Activated CD8-positive, alpha-beta memory T cell treated with anti-CD3 and anti-CD28 coated beads for 36 hours (primary cell): ENCODE data around the gene ATE1. TPM values are rescaled to one million over a fixed set of nuclear protein-coding genes. Genes with fewer than 3 reads are reported as not detected.
"Not testable (repeated sequence)": the region's sequence is repeated elsewhere in the genome, so short reads cannot be mapped to it uniquely, and the experiment has no call there.

Experiments used
- CTCF ChIA-PET: fragments of 350-600 bp; sonication (Branson Sonifier 250); formaldehyde crosslinking; loops from one replicate; lab custom pipeline; 2021; ENCODE audit warnings: antibody characterized with exemption; lab: Charles Lee
- POLR2A ChIA-PET: fragments of 350-600 bp; sonication (Branson Sonifier 250); formaldehyde crosslinking; loops from one replicate; lab custom pipeline; 2021; ENCODE audit warnings: antibody characterized with exemption; lab: Charles Lee
- total RNA-seq, 2 experiments: library from RNA; stranded (reverse); gene quantifications; one replicate each; pipeline ENCODE4 v1.2.3, GENCODE V29; 2021

Gene ATE1
- total RNA-seq, 2 experiments from 2014 or later: 32.2 to 34.0 TPM

DNA sequence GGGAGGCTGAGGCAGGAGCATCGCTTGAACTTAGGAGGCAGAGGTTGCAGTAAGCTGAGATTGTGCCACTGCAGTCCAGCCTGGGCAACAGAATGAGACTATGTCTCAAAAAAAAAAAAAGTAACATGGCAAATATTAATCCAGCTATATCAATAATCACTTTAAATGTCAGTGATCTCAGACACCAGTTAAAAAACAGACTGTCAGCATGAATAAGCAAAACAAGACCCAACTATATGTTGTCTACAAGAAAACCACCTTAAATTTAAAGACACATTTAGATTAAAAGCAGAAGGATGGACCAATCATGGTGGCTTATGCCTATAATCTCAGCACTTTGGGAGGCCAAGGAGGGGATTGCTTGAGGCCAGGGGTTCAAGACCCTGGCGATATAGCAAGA, 8.5 kb upstream of the ATE1 start:
- CTCF ChIA-PET: no interaction called here
- POLR2A ChIA-PET: no interaction called here

DNA sequence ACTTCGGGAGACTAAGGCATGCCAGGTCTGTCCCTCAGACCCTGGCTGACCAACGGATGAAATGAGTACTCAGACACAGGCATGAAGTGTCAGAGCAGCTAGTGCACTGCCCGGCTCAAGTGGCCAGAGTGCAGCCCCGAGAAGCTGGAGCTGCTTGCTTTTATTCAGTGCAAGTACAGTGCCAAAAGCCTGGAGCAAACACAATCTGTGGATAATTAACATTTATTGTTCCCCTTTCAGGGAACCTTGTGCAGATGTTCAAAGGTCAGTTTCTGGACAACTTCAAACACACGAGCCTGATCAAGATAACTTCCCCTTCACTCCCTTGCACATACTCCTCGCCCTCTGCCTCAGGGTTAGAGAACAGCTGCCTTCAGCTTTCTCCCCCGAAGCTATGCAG, 7.9 kb upstream of the ATE1 start:
- CTCF ChIA-PET: interaction anchor here (0.9 kb wide), 1 partner anchor 9 kb away, joined by 3 read pairs; no protein-coding TSS in a partner anchor
- POLR2A ChIA-PET: no interaction called here

DNA sequence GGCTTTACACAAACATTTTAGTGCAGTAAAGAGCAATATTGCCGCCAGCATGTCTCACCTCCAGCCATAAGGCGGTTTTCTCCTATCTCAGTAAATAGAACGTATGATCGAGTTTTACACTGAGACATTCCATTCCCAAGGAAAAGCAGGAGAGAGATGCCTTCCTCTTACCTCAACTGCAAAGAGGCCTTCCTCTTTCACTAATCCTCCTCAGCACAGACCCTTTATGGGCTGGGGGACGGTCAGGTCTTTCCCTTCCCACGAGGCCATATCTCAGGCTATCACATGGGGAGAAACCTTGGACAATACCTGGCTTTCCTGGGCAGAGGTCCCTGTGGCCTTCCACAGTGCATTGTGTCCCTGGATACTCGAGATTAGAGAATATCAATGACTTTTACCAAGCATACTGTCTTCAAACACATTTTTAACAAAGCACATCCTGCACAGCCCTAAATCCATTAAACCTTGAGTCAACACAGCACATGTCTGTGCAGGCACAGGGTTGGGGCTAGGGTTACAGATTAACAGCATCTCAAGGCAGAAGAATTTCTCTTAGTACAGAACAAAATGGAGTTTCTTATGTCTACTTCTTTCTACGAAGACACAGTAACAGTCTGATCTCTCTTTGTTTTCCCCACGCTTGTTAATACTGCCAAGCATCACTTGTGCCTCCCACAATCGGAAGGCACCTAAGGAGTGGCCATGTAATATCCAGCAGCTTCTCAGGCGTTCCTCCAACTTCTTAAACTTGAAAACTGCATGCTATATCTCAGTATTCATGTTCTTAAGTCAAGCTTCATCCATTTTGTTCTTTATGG, 2.6 kb upstream of the ATE1 start:
- CTCF ChIA-PET: not testable (repeated sequence)
- POLR2A ChIA-PET: interaction anchor here (0.6 to 1.5 kb wide), 2 partner anchors 38 to 52 kb away, joined by 4 to 5 read pairs; no protein-coding TSS in a partner anchor

DNA sequence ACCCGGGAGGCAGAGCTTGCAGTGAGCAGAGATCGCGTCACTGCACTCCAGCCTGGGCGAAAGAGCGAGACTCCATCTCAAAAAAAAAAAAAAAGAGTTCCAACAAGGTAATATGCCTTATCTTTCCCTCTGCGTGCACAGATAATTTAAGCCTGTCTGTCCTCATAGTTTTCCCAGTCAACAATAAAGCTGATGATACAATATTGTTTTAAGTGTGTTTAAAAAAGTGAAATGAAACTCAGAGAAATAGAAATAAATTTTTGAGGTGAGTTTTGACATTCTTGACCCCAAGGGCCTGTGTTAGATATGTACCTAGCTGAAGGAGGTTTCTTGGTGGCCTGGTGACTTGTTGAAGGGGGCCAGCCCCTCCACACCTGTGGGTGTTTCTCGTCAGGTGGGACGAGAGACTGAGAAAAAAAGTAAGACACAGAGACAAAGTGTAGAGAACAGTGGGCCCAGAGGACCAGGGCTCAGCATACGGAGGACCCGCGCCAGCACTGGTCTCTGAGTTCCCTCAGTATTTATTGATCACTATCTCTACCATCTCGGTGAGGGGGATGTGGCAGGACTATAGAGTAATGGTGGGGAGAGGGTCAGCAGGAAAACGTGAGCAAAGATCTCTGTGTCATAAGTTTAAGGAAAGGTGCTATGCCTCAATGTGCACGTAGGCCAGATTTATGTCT, 1.9 kb upstream of the ATE1 start:
- POLR2A ChIA-PET: interaction anchor here (0.6 kb wide), 1 partner anchor 53 kb away, joined by 5 read pairs; no protein-coding TSS in a partner anchor
- CTCF ChIA-PET: not testable (repeated sequence)

DNA sequence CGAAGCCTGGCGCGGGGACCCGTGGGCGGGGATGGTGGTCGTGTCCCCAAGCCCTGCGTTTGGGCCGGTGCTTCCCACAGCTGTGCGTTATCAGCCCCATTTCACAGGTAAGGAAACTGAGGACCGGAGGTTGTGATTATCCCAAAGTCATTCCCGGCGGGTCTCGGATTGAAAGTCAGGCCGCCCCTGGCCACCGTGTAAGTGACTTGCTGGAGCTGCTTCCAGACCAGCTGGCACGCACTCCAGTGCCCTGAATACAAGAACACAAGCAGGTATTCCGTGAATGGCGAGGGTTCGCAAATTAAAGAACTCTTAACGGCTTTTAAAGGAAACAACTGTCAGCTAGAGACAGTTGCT, 675 bp upstream of the ATE1 start:
- POLR2A ChIA-PET: interaction anchor here (0.6 to 1.0 kb wide), 2 partner anchors 31 to 46 kb away, joined by 3 to 4 read pairs; partner anchors contain the start of gene NSMCE4A
- CTCF ChIA-PET: no interaction called here

DNA sequence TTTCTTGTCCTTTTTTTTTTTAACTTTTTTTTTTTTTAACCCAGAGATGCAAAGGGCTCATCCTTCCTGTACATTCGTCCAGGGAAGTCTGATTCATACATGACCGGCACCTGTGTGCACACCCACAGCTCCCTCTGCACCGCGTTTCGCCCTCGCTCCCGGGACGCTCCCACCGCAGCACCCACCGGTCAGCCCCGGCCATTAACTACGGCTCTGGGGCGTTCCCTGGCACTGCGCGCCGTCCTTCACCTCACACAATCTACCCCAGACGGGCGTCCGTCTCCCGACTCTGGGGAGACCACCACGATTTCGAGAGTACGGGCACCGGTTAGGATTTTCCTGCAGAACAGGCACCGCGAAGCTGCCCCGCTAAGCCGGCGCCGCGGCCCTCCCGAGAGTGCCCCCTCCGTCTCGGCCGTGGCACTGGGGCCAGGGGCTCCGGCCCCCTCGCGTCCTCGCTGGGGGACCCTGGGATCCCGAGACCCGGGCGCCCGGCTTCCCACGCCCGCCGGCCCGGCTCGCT, 452 bp downstream of the ATE1 start:
- CTCF ChIA-PET: no interaction called here
- POLR2A ChIA-PET: interaction anchor here (1.0 kb wide), 1 partner anchor 47 kb away, joined by 4 read pairs; the partner anchor contains the start of gene NSMCE4A

DNA sequence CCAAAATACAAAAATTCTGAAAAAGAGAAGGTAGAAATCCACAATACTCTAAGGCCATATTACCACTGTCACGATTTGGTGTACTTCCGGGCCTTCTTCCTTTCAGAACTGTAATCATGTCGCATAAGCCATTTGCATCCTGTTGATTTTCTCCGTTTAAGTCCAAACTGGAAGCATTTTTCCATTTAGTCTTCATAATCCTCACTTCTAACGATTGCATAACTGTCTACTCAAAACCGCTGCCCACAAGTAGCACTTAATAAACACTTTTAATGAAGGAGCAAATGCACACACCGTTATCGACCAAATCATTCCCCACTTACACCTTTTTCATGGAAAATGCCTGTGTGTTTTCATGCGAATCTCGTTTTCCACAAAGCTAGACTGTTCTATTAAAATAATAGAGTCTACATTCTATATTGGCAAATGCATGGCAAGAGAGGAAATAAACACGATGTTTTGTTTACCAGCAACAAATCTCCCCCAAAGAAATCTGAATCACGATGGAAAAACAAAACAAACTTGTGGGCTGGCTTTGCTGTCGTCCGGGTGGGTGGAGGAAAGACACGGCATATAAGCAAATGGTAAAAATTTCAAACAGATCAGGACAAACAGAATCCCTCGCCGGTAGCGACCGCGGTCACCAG, 1.0 kb downstream of the ATE1 start:
- ChIA-PET POLR2A (no interaction called here), CTCF (no interaction called here)

DNA sequence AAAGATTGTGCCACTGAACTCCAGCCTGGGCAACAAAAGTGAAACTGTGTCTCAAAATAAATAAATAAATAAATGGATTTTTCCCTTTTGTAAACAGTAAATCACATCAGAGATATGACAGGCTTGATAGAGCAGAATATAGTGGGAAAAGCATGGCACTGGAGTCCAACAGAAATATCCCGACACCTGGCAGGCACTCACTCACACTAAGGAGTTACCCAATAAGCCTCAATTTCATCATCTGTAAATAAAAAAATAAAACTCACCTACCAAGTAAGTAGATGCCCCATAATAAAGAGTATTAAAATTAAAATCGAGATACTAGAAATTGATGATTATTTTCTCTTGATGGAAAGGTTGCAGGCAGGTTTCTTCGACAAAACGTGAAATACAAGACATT, 1.7 kb downstream of the ATE1 start:
- ChIA-PET CTCF (no interaction called here), POLR2A (no interaction called here)

DNA sequence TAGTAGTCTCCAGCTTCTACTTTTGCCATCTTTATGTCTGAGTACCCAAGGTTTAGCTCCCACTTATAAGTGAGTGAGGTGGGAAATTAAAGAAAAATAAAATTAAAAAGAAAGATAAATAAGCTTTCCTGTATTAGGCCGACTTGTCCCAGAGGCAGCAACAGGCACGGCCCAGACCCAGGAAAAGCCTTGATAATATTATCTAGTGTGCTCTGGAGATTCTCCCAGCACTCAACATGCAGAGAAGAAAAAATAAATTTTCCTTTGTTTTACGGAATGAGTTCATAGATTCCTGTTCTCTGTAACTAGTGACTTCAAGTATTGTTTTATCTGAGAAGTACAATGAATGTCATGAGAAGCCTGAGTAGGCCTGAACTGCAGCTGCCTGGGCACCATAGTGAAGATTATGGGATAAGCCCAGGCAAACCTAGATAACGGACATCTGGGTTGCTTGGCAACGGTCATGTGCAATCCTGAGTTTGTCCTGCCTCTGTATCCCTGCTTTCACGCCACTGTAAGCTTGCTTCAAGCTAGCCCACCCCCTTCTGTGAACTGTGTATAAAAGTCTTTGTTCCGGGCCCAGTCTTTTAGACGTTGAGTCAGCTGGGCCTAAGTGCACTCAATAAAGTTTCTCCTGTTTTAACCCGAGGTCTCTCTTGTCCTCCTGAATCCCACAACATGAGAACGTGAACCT, 6.4 kb downstream of the ATE1 start:
- CTCF ChIA-PET: no interaction called here
- POLR2A ChIA-PET: no interaction called here

DNA sequence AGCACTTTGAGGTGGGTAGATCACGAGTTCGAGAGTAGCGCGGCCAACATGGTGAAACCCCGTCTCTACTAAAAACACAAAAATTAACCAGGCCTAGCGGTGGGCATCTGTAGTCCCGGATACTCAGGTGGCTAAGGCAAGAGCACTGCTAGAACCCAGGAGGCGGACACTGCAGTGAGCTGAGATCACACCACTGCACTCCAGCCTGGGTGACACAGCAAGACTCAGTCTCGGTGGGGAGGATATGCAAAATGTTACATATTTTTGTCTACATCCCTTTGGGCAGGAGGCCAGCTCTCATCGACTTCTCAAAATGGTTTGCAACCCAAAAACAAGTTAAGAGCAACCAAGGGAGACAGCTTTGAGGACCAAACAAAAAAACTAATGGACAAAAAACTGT, 8.2 kb downstream of the ATE1 start:
- POLR2A ChIA-PET: no interaction called here
- CTCF ChIA-PET: no interaction called here

DNA sequence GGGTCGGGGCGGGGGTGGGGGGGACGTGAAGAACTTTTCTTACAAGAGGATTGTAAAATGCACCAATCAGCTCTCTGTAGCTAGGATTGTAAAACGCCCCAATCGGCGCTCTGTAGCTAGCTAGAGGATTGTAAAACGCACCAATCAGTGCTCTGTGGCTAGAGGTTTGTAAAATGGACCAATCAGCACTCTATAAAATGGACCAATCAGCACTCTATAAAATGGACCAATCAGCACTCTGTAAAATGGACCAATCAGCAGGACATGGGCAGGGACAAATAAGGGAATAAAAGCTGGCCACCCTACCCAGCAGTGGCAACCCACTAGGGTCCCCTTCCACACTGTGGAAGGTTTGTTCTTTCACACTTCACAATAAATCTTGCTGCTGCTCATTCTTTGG, 9.0 kb downstream of the ATE1 start:
- POLR2A ChIA-PET, CTCF ChIA-PET: not testable (repeated sequence)

DNA sequence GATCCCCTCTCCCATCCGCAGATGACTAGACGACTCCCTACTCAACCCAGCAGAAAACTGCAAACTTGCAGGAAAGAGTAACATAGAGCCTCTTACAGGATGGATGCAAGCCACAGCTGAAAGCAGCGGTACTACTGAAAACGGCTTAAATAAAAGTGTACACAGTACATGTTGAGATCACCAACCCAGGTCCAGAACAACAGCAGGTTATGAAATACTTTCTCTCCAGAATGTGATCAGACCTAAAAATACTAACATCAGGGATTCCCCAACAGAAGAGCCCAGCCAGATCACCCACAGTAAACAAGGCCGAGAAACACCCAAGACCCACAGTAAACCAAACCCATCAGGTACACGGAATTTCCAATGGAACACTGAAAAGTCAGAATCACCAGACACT, 13.2 kb downstream of the ATE1 start:
- POLR2A ChIA-PET: no interaction called here
- CTCF ChIA-PET: interaction anchor here (1.0 kb wide), 1 partner anchor 14 kb away, joined by 3 read pairs; no protein-coding TSS in a partner anchor

DNA sequence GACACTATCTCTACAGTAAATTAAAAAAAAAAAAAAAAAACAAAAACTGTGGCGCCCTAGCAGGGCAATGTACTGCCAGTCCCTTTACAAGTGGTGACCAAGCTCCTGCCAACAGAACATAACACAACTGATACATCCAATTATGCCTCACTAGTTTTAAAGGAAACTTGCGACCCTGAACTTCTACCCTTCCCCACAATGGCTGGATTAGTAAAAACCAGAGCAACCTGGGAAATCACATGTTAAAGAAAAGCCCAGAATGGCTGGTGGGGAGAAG, 16.5 kb downstream of the ATE1 start:
- ChIA-PET CTCF (interaction anchor here (0.6 kb wide), 1 partner anchor 120 kb away, joined by 3 read pairs; no protein-coding TSS in a partner anchor), POLR2A (no interaction called here)

DNA sequence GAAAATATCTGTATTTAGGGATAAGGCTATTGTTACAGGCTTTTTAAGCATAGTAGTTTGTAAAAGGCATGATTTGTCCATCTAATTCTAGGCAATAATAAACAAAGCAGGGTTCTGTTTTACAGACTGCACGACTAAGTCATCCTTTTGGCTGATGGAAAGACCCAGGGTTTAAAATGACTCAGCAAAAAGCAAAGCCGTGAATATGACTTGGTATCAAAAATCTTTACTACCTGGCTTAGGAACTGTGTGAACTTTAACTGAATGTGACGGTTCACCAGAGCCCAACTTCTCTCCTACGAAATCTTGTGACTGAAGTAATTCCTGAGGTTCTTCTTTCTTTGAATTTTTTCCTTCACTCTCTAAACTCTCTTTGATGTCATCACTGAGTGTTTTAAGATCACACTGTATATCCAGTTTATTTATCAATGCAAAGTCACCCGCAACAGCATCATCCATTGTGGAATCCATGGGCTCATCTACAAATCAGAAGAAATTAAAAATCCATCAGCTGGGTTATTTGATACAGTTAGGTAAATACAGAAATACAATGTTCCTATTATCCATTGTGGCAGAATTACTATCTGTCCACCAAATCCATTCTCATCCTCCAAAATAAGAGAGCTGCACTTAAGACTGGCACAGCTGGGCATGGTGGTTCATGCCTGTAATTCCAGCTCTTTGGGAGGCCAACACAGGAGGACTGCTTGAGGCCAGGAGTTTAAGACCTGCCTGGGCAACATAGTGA, 17.0 kb downstream of the ATE1 start:
- CTCF ChIA-PET: interaction anchor here (0.6 kb wide), 1 partner anchor 120 kb away, joined by 3 read pairs; no protein-coding TSS in a partner anchor

DNA sequence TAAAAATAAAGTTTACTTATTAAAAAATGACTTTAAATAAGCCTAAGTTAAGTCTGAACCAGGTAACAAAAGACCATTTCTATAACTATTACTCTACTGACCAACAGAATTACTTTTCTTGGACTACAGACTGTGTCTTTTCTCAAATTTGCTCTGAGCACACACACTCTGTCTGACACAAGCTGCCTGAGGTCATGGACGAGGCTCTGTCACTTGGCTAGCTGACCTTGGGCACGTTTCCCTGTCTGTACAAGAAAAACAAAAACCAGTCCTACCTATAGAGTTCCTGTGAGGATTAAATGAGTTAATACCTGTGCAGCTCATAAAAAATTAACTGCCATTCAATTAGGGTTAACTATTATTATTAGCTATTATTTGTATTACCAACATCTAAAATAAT, 22.9 kb downstream of the ATE1 start:
- POLR2A ChIA-PET: no interaction called here
- CTCF ChIA-PET: interaction anchor here (0.7 kb wide), 2 partner anchors 8 to 978 kb away, joined by 3 to 4 read pairs; no protein-coding TSS in a partner anchor

More for the DNA sequence above, 17.0 kb downstream of the ATE1 start:
- POLR2A ChIA-PET: no interaction called here

DNA sequence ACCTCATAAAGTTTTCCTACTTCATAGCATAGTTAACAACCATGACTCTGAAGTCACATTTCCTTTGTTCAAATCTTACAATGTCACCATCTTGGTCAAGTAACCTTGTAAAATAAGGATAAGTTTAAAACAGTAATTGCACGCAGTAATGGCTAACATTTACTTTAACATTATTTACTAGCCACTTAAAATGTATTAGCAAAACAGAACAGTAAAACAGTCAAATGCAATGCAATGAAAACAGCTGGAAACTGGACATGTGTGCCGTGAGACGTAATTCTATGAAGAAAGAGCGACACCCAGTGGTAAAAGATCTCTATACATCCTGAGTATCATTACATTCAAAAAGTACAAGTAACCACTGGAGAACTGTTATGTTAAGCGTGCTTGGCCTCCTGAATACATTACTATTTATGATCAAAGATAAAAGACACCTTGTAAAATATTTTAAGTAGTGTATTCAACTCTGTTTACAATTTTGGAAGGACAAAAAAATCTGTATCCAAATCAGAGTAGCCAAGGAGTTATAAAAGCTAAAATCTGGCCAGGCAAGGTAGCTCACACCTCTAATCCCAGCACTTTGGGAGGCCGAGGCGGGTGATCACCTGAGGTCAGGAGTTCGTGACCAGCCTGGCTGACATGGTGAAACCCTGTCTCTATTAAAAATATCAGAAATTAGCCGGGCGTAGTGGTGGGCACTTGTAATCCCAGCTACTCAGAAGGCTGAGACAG, 27.2 kb downstream of the ATE1 start:
- ChIA-PET POLR2A (no interaction called here), CTCF (interaction anchor here (0.8 to 1.3 kb wide), 6 partner anchors 9 to 72 kb away, joined by 3 to 4 read pairs (median 3); no protein-coding TSS in a partner anchor)

DNA sequence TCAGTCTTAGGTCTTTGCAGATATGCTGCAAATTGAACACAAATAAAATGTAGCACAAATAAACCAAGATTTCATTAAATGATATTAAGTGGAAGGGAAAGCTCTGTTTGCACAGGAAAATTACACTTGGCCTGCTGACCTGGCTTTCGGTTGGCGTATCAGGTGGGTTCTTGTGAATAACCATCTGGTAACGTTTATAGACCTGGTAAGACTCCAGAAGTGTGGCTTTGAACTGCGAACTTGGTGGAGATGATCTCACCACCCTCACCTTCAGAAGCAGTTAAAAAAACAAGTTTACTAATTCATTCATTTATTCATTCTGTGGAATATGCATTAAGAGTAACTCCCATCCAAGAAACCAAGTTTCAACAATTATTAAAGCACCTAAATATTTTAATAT, 28.1 kb downstream of the ATE1 start:
- ChIA-PET POLR2A (no interaction called here), CTCF (interaction anchor here (0.7 kb wide), 1 partner anchor 67 kb away, joined by 3 read pairs; no protein-coding TSS in a partner anchor)

DNA sequence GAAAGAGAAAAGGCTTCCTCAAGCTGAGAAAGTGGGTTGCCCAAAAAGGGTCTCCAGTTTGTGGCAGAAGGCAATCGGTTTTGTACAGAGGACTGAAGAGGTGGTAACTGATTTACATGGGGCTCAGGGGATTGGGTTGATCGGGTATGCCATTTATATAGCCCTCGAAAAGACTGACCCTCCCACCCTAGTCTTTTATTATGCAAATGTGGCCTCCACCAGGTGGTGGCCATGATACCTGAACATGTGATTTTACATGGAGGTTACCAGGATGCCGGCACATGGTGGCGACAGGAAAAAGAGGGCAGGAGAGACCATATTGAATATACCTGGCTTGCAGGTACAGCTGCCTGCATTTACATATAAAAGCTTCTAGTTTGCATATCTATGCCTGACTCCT, 36.7 kb downstream of the ATE1 start:
- POLR2A ChIA-PET: no interaction called here
- CTCF ChIA-PET: interaction anchor here (0.6 kb wide), 1 partner anchor 43 kb away, joined by 3 read pairs; no protein-coding TSS in a partner anchor
